ENCODE data around the gene SRL.
A peak's percentile ranks its signal among the peaks of the same experiment; 100 is the strongest.

The SRL gene

DNA sequence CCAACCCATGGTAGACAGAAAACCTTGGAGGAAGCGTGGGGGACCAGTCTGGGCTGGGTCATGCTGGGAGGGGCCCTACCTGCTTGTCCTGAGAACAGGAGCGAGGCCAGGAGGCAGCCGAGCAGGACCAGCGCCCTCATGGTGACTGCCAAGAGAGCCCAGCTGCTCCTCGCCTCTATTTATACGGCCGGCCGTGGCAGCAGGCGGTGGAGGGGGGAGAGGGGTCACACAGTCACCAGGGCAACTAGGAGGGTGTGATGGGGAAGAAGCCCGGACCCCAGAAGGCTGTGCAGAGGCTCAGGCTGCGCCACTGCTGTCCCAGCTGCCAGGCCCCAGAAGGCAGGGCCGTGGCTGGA, at the start of gene SRL:
SRL (minus strand) TSS at position 153 of the 356 bp plus-strand sequence; CDS start at position 140, 13 bp downstream.
- no peak for DNase-seq (ENCODE audit: low spot score)

DNA sequence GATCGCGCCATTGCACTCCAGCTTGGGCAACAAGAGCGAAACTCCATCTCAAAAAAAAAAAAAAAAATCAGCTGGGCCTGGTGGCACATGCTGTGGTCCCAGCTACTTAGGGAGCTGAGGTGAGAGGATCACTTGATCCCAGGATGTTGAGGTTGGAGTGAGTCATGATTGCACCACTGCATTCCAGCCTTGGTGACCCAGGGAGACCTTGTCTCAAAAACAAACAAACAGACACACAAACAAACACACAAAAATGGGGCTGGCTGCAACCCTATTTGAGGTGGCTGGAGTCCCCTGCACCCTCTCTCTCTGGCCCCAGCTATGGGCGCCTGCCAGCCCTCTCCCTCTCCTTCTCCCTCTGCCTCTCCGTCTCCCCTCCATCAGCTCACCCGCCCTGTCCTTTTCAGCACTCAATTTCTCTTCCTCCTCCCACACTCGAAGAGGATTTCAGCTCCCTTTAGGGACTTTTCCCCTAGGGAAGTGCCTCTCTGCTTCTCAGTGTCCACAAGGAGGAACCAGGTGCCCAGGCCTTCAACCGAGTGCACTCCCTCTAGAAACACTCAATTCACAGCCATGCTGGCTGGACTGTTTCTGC, 48.5 kb upstream of the SRL start:
- DNase-seq (ENCODE audit: low spot score): no peak

DNA sequence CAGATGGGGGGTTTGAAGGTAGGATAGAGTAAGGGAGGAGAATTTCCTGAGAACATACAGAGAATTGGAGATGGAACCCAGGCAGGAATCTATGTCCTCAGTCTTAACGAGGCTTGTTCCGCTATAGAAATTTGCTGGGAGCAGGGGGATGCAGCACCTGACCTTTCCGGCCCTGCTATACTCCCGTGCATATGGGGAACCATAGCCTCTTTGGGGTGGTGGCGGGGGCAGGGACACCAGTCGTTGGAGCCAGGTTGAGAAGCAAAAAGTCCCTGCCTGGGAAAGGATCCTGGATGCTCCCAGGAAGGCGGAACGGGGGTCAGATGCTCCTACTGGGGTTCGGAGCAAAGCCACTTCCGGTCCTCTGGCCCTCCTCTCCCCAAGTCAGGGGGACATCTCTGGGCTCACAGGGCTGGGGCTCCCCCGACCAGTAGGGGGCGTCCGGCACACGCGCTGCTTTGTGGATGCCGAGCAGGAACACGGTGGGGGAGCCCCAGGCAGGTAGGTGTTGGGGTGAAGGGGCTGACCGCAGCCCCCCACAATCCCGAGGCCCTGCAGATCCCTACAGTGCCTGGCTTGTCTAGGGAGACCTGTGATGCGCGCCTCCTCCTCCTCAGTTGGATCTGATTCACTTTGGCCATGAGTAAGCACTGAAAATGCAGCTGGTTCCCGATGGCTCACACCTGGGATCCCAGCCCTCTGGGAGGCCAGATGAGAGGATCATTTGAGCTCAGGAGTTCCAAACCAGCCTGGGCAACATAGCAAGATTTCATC, 46.5 kb upstream of the SRL start:
- DNase-seq (ENCODE audit: low spot score): peak; percentile 89

DNA sequence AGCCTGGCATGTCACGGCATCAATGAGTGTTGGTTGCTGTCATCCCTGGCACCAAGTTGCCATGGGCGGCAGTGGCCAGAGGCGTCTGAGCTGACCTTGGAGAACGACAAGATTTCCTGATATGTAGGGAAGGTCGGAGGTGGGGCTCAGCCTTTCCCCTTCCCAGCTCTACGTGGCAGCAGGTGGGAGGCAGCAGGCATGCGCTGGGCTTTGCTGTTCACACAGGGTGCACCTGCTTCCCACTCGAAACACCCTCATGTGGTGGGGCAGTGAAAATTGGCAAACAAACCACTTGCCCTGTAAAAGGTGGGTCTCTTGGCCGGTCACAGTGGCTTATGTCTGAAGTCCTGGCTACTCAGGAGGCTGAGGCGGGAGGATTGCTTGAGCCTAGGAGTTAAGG, 43.3 kb upstream of the SRL start:
- DNase-seq (ENCODE audit: low spot score): no peak

DNA sequence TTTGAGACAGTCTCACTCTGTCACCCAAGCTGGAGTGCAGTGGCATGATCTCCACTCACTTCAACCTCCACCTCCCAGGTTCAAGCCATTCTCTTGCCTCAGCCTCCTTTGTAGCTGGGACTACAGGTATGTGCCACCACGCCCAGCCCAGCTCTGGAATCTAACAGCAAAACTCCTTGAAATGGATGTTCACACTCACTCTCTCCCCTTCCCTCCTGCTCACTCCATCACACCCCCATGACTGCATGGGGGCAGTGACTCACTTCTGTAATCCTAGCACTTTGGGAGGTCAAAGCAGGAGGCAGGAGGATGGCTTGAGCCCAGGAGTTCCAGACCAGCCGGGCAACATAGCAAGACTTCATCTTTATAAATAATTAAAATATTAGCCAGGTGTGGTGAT, 42.1 kb upstream of the SRL start:
- DNase-seq (ENCODE audit: low spot score): no peak

DNA sequence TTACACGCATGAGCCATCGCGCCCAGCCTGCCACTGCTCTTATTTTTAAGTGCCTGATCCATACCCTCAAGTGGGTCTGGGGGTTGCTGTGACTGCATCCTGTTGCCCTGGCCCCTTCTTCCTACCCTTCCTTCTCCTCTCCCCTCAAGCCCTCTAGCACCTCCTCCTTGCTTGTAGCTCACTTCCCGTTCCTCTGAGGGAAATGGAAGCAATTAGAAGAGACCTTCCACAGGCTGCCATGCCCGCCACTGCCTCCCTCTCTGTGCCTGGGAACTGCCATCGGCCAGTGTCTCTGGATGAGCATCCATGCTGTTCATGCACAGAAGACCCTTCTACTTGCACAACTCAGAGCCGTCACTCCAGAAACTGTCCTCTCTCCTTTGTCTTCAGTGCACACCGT, 41.6 kb upstream of the SRL start:
- DNase-seq (ENCODE audit: low spot score): no peak

DNA sequence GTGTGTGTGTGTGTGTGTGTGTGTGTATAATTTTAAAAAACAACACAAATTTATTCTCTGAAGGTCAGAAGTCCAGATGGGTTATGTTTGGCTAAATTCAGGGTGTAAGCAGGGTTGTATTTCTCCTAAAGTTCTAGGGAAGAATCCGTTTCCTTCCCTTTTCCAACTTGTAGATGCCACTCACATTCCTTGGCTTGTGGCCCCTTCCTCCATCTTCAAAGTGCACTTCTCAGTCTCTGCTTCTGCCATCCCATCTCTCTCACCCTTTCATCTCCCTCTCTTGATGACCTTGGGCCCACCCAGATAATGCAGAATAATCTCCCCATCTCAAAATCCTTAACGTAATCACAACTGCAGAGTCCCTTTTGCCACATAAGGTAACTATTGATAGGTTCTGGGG, 38.7 kb upstream of the SRL start:
- DNase-seq (ENCODE audit: low spot score): no peak

DNA sequence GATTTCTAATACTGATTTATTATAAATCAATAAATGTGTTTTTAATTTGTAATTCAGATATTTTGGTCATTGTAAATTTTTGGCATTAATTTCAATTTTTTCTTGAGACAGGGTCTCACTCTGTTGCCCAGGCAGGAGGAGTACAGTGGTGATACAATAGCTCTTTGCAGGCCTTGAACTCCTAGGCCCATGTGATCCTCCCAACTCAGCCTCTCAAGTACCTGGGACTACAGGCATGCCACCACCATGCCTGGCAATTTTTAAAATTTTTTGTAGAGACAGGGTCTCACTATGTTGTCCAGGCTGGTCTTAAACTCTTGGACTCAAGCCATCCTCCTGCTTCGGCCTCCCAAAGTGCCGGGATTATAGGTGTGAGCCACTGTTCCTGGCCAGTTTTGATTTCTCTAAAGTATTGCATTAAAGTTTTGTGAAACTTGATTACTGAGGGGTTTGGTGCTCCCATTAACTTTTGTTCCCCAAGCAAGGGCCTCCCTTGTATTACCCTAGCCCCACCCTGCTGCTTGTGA, 36.2 kb upstream of the SRL start:
- DNase-seq (ENCODE audit: low spot score): no peak

DNA sequence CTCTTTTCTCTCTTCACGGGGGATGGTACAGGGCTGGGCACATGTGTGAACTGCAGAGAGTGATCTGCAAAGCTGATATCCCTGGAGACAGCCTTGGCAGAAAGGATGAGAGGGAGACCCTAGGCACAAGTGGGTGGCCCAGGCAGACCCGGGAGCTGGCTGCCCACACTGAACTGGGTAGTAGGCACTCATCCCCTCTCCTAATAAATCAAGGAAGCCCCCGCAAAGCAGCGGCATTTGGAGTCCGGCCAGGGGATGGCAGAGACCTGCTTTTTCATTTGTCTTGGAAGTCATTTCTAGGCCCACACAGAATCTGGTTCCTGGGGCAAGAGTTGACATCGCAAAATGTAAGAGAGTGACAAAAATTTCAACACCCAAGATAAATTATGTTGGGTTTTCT, 34.0 kb upstream of the SRL start:
- no peak for DNase-seq (ENCODE audit: low spot score)

DNA sequence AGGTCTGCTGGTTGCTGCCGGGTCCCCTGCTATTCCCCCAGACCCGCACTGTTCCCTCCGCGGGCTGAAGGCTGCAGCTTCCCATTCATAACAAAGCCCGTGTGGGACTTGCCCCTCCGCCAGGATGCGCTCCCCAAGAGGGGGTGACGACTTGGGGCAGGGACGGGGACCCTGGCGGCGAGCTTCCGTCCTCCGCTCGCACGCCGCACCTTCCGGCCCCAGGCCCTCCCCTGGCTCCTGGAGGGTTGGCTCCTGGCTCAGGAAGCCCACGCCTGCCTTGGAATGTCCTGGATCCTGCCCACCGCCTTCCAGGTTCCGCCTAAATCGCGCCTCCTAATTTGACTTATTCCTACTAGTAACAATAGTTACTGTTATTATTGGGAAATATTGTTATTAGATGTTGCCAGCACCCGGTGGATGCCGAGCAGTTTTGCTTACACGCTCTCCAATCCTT, 32.0 kb upstream of the SRL start:
- DNase-seq (ENCODE audit: low spot score): peak; percentile 73

DNA sequence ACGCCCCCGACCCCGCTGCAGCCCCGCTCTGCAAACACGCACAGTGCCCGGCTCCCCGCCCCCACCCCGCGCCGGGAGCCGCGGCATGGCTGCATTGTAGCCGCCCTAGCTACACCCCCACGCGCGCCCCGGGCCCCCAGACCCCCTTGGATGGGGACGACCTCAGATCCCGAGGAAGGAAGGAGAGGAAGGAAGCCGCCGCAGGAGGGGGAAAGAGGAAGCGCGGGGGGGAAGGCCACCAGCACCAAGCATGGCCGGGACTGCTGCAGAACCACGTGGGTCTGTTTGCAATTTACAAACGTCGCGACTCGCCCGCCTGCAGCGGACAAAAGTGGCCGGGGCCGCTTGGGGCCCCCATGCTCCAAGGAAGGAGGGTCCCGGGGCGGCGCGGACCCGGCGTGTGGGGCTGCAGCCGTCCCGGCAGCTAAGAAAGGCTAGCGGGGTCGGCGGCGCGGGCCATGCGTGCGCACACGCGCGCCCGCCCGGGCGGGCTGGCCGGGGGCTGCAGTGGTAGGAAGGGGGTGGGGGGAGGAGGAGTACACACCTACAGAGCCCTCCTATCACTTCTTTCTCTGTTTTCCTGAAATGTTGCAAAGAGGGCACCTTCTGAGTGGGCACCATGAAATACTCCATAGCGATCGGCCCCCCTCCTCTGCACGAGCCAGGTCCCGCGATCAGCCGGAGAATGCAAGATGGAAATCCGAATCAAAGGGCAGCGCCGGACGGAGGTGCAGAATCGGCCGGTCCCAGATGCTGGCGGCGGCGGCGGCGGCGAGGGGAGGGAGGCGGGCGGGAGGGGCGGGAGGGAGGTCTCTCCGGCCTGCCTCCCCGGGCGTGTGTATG, 30.5 kb upstream of the SRL start:
- peak; percentile 68 for DNase-seq (ENCODE audit: low spot score)

DNA sequence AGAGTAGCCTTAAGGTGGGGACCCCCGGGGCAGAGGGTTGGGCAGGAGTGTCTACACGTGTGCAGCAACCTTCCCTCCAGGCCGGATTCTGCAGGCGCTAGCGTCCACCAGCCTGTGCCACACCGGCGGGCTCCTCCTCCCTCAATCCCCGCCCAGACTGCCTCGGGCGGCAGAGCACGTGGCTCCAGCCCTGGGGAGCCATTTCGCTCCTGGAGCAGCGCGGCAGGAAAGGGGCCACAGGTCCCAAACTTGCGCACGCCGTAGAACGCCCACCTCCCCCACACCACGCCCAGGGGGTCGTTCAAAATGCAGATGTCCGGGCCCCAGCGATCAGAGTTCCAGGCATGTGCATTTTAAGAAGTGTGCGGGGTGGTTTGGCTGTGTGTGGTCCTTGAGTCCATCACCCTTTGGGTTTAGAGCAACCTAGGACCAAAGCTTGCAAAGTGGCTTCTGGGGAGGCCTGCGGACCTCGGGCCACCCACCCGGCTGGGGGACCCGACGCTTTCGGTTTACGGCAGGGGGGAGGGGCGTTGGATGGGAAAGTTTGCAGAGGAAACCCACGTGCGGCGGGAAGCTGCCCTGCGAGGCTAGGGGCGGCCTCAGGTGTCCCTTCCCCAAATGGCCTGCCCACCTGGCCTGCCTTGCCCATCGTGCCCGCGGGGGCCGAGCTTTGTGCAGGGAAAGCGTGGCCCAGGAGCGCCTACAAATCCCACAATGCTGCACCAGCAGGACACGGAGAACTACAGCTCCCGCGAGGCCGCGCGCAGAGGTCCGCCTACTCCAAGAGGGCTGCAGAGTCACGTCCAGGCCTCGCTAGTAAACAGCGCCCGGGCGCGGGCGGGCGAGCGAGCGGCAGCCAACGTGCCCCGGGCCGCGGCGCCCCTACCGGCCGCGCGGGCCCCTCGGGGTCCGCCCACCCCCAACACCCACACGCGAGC, 29.6 kb upstream of the SRL start:
- peak; percentile 88 for DNase-seq (ENCODE audit: low spot score)

DNA sequence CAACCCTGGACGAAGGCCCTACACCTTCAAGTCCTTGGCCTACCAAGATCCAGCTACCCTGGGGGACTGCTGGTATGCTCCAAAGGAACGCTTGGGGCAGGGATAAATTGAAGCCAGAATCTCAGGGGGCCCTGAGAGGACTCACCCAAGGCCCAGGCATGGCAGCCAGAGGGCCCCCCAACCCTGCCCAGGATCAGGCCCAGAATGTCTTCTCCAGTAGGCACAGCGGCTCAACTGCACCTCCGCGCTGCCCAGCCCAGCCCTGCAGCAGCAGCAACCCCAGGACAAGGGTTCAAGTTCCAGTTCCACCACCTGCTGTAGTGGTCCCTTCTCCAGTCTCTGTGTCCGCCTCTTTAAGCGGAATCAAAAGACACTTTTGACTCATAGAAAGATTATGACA, 28.7 kb upstream of the SRL start:
- DNase-seq (ENCODE audit: low spot score): no peak

DNA sequence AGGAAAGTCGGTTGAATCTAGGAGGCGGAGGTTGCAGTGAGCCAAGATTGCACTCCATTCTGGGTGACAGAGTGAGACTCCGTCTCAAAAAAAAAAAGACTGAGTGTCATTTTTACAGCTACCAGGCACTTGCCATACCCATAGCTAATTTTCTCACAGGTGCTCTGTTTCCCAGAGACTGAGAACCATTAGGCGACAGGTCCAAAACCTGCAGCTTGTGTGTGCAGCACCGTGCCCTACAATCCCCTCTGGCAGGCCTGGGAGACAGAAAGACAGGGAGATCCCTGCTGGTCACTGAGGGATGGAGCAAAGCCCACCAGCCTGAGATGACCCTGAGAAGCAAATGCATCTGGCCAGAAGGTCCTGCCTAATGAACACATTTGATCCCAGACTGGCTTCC, 28.2 kb upstream of the SRL start:
- DNase-seq (ENCODE audit: low spot score): no peak

DNA sequence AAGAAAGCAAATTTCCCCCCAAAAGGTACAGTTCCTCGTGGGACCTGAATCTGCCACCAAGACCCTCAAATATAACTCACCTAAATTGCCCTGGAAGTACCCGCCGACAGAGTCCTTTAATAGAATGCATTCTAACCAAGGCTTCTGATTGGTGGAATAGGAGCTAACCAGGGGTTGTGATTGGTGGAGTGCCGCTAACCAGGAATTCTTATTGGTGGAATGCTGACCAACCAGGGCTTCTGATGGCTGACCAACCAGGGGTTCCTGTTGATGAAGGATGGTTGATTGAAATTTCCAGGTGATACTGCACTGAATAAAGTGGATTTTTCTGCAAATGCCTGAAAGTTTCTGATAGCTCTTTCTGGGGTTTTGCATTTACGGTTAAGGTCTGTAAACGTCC, 24.5 kb upstream of the SRL start:
- no peak for DNase-seq (ENCODE audit: low spot score)

DNA sequence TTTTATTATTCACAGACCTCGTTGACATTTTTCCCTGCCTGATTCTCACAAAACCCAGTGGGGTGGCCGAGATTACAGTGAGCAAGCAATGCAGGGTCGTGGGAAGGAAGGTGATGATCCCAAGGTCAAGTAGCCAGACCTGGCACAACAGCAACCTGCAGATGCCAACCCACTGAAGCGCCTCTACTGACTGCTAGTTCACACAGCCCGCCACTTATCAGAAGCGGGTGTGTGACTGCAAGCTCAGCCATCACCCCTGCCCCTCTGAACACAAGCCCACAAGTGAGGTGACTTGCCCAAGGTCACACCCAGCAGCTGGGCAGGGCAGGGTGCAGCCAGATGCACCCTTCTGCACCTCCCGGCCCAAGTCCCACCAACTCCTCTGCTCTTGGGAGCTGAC, 23.8 kb upstream of the SRL start:
- DNase-seq (ENCODE audit: low spot score): no peak

DNA sequence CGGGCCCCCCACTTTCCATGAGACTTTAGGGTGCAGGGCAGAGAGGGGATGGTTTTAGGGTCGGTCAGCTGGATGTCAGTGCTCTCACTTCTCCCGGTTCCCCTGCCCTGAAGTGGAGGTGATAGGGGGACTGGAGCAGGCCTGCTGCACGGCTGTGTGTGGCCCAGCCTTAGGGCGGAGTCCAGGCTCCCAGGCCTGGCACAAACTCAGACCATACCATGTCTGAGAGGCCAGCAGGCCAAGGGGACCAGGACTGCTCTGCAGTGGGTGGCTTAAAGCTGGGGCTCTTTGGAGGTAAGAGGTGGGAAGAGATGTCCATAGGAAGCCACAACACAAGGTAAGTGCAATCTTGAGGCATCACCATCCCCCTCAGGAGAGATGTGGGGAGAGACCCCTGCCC, 22.7 kb upstream of the SRL start:
- DNase-seq (ENCODE audit: low spot score): no peak

DNA sequence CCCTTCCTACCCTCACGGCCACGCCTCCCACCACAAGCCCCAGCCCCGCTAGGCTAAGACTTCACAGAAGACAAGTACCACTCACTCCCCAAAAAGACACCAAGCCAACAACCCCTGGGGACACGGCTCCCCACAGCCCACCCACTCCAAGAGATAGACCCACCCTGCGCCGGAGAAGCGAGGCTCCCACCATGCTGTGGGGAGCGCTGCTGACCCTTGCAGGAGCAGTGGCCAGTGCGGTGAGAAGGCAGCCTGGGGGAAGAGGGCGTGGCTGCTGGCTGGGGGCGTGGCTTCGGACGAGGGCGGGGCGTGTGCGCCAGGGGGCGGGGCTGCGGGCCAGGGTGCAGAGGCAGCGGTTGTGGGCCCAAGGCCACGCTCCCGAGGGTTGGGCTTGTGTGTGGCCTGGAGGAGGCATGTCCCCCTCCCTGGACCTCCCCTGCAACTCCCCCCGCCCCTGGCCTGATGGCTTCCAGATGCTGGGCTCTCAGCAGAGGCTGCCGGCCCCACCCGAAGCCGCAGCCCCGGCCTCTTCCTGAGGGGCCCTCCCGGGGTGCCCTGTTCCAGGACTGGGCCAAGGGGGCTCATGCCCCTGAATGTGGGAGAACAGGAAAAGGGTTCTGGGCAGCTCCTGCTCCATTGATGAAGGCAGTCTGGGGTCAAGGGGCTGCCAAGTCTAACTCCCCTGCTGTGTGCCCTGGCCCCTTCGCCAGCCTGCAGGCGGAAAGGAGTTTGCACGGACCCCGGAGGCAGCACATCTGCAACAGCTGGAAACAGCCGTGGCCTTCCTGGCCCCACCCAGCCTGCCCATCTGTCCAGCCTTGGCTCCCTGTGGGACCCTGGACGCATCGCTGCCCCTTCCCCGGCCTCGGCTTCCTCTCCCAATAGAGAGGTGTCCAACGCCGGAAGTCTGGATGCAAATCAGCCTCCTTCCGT, 21.9 kb upstream of the SRL start:
- DNase-seq (ENCODE audit: low spot score): peak; percentile 65

DNA sequence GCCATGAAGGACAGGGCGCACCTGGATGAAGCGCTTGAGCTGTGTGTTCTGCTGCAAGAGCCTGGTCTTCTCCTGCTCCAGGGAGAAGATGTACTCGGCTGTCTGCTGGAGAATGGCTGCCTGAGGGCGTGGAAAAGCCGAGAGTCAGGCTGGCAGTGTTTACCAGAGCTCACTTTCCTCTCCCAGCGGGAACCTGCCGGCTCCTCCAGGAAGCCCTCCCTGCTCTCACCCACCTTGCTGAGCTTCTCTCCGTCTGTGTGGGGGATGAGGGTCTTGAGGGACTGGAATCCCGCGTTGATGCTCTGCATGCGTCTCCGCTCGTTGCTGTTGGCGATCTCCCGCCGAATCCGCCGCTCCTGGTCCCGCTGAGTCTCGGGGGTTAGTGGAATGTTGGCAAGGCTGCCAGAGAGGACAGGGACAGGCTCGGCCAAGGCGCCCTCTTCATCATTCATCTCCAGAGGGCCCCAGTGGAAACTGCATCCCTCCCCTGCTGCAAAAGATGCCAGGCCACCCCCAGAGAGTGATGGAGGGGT, 20.5 kb upstream of the SRL start:
- no peak for DNase-seq (ENCODE audit: low spot score)

DNA sequence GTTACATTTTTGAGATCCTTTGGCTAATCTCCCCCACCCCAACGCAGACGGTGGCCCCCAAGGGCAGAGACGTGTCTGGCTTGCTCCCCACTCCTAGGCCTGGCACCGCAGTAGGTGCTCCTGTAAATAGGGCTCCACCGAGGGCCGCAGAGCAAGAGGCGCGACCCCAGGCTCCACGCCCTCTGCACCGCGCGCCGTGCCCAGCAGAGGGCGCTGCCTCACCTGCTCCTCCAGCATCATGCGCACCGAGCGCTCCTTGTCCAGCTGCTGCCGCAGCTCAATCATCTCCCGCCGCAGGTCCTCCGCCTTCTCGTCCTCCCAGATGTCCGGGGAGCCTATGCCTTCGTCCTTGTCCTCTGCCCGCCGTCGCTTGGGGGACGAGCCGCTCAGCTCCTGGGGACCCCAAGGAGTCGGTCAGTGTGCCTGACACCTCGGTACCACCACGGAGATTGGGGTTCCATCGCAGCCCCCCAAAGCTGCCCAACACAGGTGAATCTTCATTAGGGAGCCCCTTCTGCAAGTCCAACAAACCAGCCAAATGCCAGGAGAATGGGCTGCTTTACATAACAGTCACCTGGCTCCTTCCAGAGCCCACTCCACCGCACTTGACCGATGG, 19.8 kb upstream of the SRL start:
- peak; percentile 76 for DNase-seq (ENCODE audit: low spot score)

Measured in D341Med (cell line).